H9 (cell line): Measurements from ENCODE around the gene SEC16B. TPM values are rescaled to one million over a fixed set of nuclear protein-coding genes. Genes with fewer than 3 reads are reported as not detected.

Experiments used
- DNase-seq: peaks from one replicate; pipeline ENCODE4 v3.0.0-alpha.2; 2017
- H2AFZ ChIP-seq: one replicate; pipeline ENCODE4 v1.6.1; 2013; ENCODE audit warnings: mild to moderate bottlenecking, low read length, control low read depth, moderate library complexity
- H2AK5ac ChIP-seq: 2 replicates; pipeline ENCODE4 v1.6.1; 2013; ENCODE audit warnings: low read length, control low read depth, mixed read lengths; ENCODE audit not compliant: insufficient read length
- H2BK120ac ChIP-seq: one replicate; pipeline ENCODE4 v1.6.1; 2013; ENCODE audit warnings: low read depth, mild to moderate bottlenecking, low read length, control low read depth, inconsistent platforms; ENCODE audit not compliant: poor library complexity, severe bottlenecking
- H2BK12ac ChIP-seq: 2 replicates; pipeline ENCODE4 v1.6.1; 2013; ENCODE audit warnings: low read length, control low read depth, mixed read lengths, low read depth; ENCODE audit not compliant: insufficient read length
- H2BK15ac ChIP-seq: 2 replicates; pipeline ENCODE4 v1.6.1; 2013; ENCODE audit warnings: low read depth, low read length, control low read depth
- H2BK20ac ChIP-seq: one replicate; pipeline ENCODE4 v1.6.1; 2013; ENCODE audit warnings: low read depth, mild to moderate bottlenecking, low read length, control low read depth, inconsistent platforms; ENCODE audit not compliant: poor library complexity, severe bottlenecking
- H2BK5ac ChIP-seq: 2 replicates; pipeline ENCODE4 v1.6.1; 2013; ENCODE audit warnings: low read length, control low read depth, mixed read lengths; ENCODE audit not compliant: insufficient read length
- H3K14ac ChIP-seq: 2 replicates; pipeline ENCODE4 v1.6.1; 2013; ENCODE audit warnings: low read length, control low read depth; ENCODE audit not compliant: insufficient read depth
- H3K18ac ChIP-seq: 2 replicates; pipeline ENCODE4 v1.6.1; 2013; ENCODE audit warnings: low read depth, mild to moderate bottlenecking, mixed read lengths, low read length, control low read depth; ENCODE audit not compliant: insufficient read length
- H3K23ac ChIP-seq: 2 replicates; pipeline ENCODE4 v1.6.1; 2013; ENCODE audit warnings: low read length, control low read depth, mixed read lengths, low read depth; ENCODE audit not compliant: insufficient read length
- H3K23me2 ChIP-seq: 2 replicates; pipeline ENCODE4 v1.6.1; 2013; ENCODE audit warnings: low read depth, mild to moderate bottlenecking, mixed read lengths, low read length, control low read depth; ENCODE audit not compliant: insufficient read length, poor library complexity, severe bottlenecking
- H3K27ac ChIP-seq: 2 replicates; pipeline ENCODE4 v1.5.1; 2013; ENCODE audit warnings: low read length, control low read depth, mixed read lengths, low read depth; ENCODE audit not compliant: insufficient read length
- H3K27me3 ChIP-seq: 2 replicates; pipeline ENCODE4 v1.6.1; 2013; ENCODE audit warnings: low read length, control low read depth, inconsistent platforms; ENCODE audit not compliant: insufficient read depth
- H3K4ac ChIP-seq: 2 replicates; pipeline ENCODE4 v1.6.1; 2013; ENCODE audit warnings: low read depth, mild to moderate bottlenecking, control low read depth, inconsistent platforms, low read length, moderate library complexity
- H3K4me1 ChIP-seq: 2 replicates; pipeline ENCODE4 v1.6.1; 2013; ENCODE audit warnings: low read length, control low read depth, inconsistent platforms; ENCODE audit not compliant: insufficient read depth
- H3K4me2 ChIP-seq: 2 replicates; pipeline ENCODE4 v1.6.1; 2013; ENCODE audit warnings: low read length, control low read depth, mixed read lengths; ENCODE audit not compliant: insufficient read length, insufficient read depth
- H3K56ac ChIP-seq: 2 replicates; pipeline ENCODE4 v1.6.1; 2013; ENCODE audit warnings: low read depth, mild to moderate bottlenecking, mixed read lengths, low read length, control low read depth; ENCODE audit not compliant: insufficient read length
- H3K79me1 ChIP-seq: 2 replicates; pipeline ENCODE4 v1.6.1; 2013; ENCODE audit warnings: low read depth, mild to moderate bottlenecking, moderate library complexity, low read length, control low read depth, inconsistent platforms; ENCODE audit not compliant: insufficient read depth, poor library complexity, severe bottlenecking
- H3K79me2 ChIP-seq: 2 replicates; pipeline ENCODE4 v1.6.1; 2013; ENCODE audit warnings: low read length, control low read depth, inconsistent platforms; ENCODE audit not compliant: insufficient read depth
- H3K9ac ChIP-seq: 2 replicates; pipeline ENCODE4 v1.6.1; 2013; ENCODE audit warnings: low read length, control low read depth, mixed read lengths; ENCODE audit not compliant: insufficient read length; ENCODE audit errors: extremely low read depth
- H3K9me3 ChIP-seq: one replicate; pipeline ENCODE4 v1.6.1; 2013; ENCODE audit warnings: low read depth, low read length, inconsistent platforms; ENCODE audit not compliant: control insufficient read depth
- H3T11ph ChIP-seq: one replicate; pipeline ENCODE4 v1.6.1; 2013; ENCODE audit warnings: mild to moderate bottlenecking, low read length, control low read depth, inconsistent platforms
- H4K20me1 ChIP-seq: one replicate; pipeline ENCODE4 v1.6.1; 2013; ENCODE audit not compliant: control insufficient read depth, insufficient read length, insufficient read depth
- H4K5ac ChIP-seq: 2 replicates; pipeline ENCODE4 v1.6.1; 2013; ENCODE audit warnings: low read depth, mild to moderate bottlenecking, mixed read lengths, low read length, control low read depth; ENCODE audit not compliant: insufficient read length
- H4K8ac ChIP-seq: replicated peaks from 2 replicates; pipeline ENCODE4 v1.6.1; 2013; ENCODE audit warnings: low read length, control low read depth, mixed read lengths, low read depth; ENCODE audit not compliant: insufficient read length
- H4K91ac ChIP-seq: 2 replicates; pipeline ENCODE4 v1.6.1; 2013; ENCODE audit warnings: low read depth, mild to moderate bottlenecking, moderate library complexity, mixed read lengths, low read length, control low read depth; ENCODE audit not compliant: insufficient read length
- H3K27ac Mint-ChIP-seq, 3 experiments: 2 replicates in 2 of 3; 3 replicates in 1 of 3; pipeline ENCODE4 v1.8.0; 2020 to 2021; ENCODE audit warnings: mixed read lengths in 3 of 3, mild to moderate bottlenecking in 1 of 3, moderate library complexity in 1 of 3
- H3K27me3 Mint-ChIP-seq: 2 replicates; pipeline ENCODE4 v1.8.0; 2021; ENCODE audit warnings: low read depth, mild to moderate bottlenecking, moderate library complexity, mixed read lengths
- H3K36me3 Mint-ChIP-seq, 3 experiments: 2 replicates in 2 of 3; 3 replicates in 1 of 3; pipeline ENCODE4 v1.8.0; 2020 to 2021; ENCODE audit warnings: low read depth in 3 of 3, mixed read lengths in 3 of 3; ENCODE audit not compliant: insufficient read depth in 1 of 3
- H3K4me1 Mint-ChIP-seq, 2 experiments: 2 replicates each; pipeline ENCODE4 v1.8.0; 2020; ENCODE audit warnings: mixed read lengths in 2 of 2
- H3K4me3 Mint-ChIP-seq, 2 experiments: 2 replicates in 1 of 2; 3 replicates in 1 of 2; pipeline ENCODE4 v1.8.0; 2020 to 2021; ENCODE audit warnings: mild to moderate bottlenecking in 2 of 2, mixed read lengths in 2 of 2, moderate library complexity in 1 of 2
- H3K9me3 Mint-ChIP-seq, 2 experiments: 2 replicates in 1 of 2; 3 replicates in 1 of 2; pipeline ENCODE4 v1.8.0; 2020; ENCODE audit warnings: mild to moderate bottlenecking in 2 of 2, mixed read lengths in 2 of 2, moderate library complexity in 1 of 2
- WGBS: extraction: QIAGEN DNeasy Blood & Tissue Kit; methylation state at CpG from one replicate; pipeline ENCODE4 v1.1.7; 2013; ENCODE audit warnings: missing lambda C conversion rate, low lambda C conversion rate, mixed read lengths; ENCODE audit not compliant: insufficient read length; ENCODE audit errors: extremely low coverage; 5-methylcytosine and 5-hydroxymethylcytosine counted together
- total RNA-seq: library from RNA; stranded (reverse); gene quantifications from 2 replicates; pipeline ENCODE4 v1.2.1, GENCODE V29; 2021
- TF ChIP-seq, protein P1 (sequence below): fragments of 200-600 bp; sonication (generic); conservative IDR thresholded peaks from 3 replicates; pipeline ENCODE4 v1.8.0; 2021; ENCODE audit warnings: antibody characterized with exemption, mild to moderate bottlenecking

Gene SEC16B
- total RNA-seq, 1 experiment from 2014 or later: 0.83 TPM

- Mint-ChIP-seq H3K27ac (no peak overlapping the region), H3K9me3 (peaks cover 2 to 4% of the 10 kb centered on the region in 2 experiments; a peak in 3 of 5 replicates), H3K36me3 (no peaks in the 10 kb centered on the region), H3K4me1 (no peaks in the 10 kb centered on the region), H3K27me3 (peaks cover 4% of the 10 kb centered on the region), H3K4me3 (no peak overlapping the region)
- Histone ChIP-seq H3K23ac (no peak overlapping the region), H3T11ph (no peak overlapping the region), H2BK15ac (no peak overlapping the region), H4K5ac (no peak overlapping the region), H2BK120ac (no peak overlapping the region), H2BK5ac (no peak overlapping the region), H3K23me2 (no peaks in the 10 kb centered on the region), H3K18ac (no peak overlapping the region), H3K4ac (no peak overlapping the region), H3K4me2 (no peak overlapping the region), H3K79me1 (no peaks in the 10 kb centered on the region), H3K9ac (no peak overlapping the region), H3K27me3 (no peaks in the 10 kb centered on the region), H3K56ac (no peak overlapping the region), H4K20me1 (no peaks in the 10 kb centered on the region), H4K8ac (no peak overlapping the region), H2BK12ac (no peak overlapping the region), H2AFZ (no peak overlapping the region), H3K27ac (no peak overlapping the region), H4K91ac (no peak overlapping the region), H2AK5ac (no peak overlapping the region), H3K14ac (no peak overlapping the region), H3K9me3 (no peaks in the 10 kb centered on the region), H2BK20ac (no peak overlapping the region), H3K79me2 (no peaks in the 10 kb centered on the region), H3K4me1 (no peaks in the 10 kb centered on the region)
- no peak for DNase-seq
- no CpG with 5 or more reads among the region's 1 CpG for WGBS
- TF ChIP-seq, protein P1, sequence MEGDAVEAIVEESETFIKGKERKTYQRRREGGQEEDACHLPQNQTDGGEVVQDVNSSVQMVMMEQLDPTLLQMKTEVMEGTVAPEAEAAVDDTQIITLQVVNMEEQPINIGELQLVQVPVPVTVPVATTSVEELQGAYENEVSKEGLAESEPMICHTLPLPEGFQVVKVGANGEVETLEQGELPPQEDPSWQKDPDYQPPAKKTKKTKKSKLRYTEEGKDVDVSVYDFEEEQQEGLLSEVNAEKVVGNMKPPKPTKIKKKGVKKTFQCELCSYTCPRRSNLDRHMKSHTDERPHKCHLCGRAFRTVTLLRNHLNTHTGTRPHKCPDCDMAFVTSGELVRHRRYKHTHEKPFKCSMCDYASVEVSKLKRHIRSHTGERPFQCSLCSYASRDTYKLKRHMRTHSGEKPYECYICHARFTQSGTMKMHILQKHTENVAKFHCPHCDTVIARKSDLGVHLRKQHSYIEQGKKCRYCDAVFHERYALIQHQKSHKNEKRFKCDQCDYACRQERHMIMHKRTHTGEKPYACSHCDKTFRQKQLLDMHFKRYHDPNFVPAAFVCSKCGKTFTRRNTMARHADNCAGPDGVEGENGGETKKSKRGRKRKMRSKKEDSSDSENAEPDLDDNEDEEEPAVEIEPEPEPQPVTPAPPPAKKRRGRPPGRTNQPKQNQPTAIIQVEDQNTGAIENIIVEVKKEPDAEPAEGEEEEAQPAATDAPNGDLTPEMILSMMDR: no peak
Observed at GRCh38 chr1:177905686-177906085, 64.2 kb downstream of the SEC16B start.
